Activated naive CD4-positive, alpha-beta T cell treated with anti-CD3 and anti-CD28 coated beads for 36 hours (primary cell): ENCODE measurements around the gene CDC42EP5. TPM values are rescaled to one million over a fixed set of nuclear protein-coding genes. Genes with fewer than 3 reads are reported as not detected.
"Not testable (repeated sequence)": the region's sequence is repeated elsewhere in the genome, so short reads cannot be mapped to it uniquely, and the experiment has no call there.

Source experiments
- CTCF ChIA-PET: fragments of 350-600 bp; sonication (Branson Sonifier 250); formaldehyde crosslinking; loops from one replicate; lab custom pipeline; 2021; ENCODE audit warnings: antibody characterized with exemption; lab: Charles Lee
- DNase-seq: peaks from one replicate; pipeline ENCODE4 v3.0.0-alpha.2; 2020
- H3K27ac Mint-ChIP-seq: one replicate; pipeline ENCODE4 v1.8.0; 2021; ENCODE audit warnings: mild to moderate bottlenecking, mixed read lengths
- H3K27me3 Mint-ChIP-seq: one replicate; pipeline ENCODE4 v1.8.0; 2021; ENCODE audit warnings: low read depth, mixed read lengths
- H3K36me3 Mint-ChIP-seq: one replicate; pipeline ENCODE4 v1.8.0; 2021; ENCODE audit warnings: low read depth, mixed read lengths
- H3K4me1 Mint-ChIP-seq: one replicate; pipeline ENCODE4 v1.8.0; 2021; ENCODE audit warnings: low read depth, mixed read lengths
- H3K4me3 Mint-ChIP-seq: one replicate; pipeline ENCODE4 v1.8.0; 2021; ENCODE audit warnings: mild to moderate bottlenecking, moderate library complexity, mixed read lengths
- H3K9me3 Mint-ChIP-seq: one replicate; pipeline ENCODE4 v1.8.0; 2021; ENCODE audit warnings: mixed read lengths
- intact Hi-C: fragments of 100-400 bp; cut with micrococcal nuclease; formaldehyde crosslinking; loops from one replicate; pipeline ENCODE4 v1.15.1; 2023
- total RNA-seq, 2 experiments: library from RNA; stranded (reverse); gene quantifications; one replicate each; pipeline ENCODE4 v1.2.3, GENCODE V29; 2021

The CDC42EP5 gene
- total RNA-seq, 2 experiments from 2014 or later = not detected

DNA sequence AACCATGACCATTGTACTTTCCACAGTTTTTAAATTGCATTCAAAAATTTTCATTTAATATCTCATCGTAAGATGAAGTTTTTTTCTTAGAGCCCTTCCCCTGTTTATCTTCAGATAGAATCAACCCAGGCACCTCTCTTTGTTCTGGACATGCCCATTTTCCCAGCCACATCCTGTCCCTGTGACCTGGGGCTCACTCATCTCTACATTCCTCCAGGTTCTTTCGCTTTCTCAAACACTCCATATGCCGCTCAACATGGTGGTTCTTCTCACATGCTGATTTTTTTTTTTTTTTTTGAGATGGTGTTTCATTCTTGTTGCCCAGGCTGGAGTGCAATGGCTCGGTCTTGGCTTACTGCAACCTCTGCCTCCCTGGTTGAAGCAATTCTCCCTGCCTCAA lies 32.4 kb upstream of the CDC42EP5 start:
- H3K4me1 Mint-ChIP-seq = peaks cover 24% of the 10 kb centered on the region
- H3K36me3 Mint-ChIP-seq, H3K4me3 Mint-ChIP-seq, H3K27ac Mint-ChIP-seq, H3K9me3 Mint-ChIP-seq, H3K27me3 Mint-ChIP-seq, DNase-seq, CTCF ChIA-PET, intact Hi-C loops: not testable (repeated sequence)

DNA sequence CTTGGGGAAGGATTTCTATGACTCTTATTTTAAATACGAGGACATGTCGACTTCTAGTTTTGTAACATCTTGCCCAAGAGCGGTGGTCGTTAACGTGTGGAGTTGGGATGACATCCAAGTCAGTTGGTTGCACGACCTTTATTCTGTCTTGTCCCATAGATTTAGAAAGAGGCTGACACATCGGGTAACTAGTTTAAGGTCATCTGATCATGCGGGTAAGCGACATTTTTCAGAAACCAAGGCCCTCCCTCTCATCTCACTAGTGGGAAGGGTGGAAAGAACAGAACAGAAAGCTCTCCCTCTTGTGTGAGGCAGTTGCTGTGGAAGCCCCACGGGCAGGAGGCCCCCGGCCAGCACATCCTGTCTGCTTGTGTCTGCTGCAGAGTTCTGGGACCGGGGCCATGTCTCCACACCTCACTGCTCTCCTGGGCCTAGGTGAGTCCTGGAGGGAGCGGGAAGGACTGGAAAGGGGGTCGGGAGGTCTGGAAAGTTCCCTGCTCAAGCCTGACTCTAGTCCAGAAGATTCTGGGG lies 29.5 kb upstream of the CDC42EP5 start, which contains the start of gene LAIR2:
Gene LAIR2 (plus strand): TSS at position 314 of the 531 bp plus-strand sequence. CDS start 88 bp downstream, at position 402.
- intact Hi-C loops = no loop called here

GRCh38 chr19:54498451-54498772 lies 25.3 kb upstream of the CDC42EP5 start:
- CTCF ChIA-PET, H3K36me3 Mint-ChIP-seq, H3K27ac Mint-ChIP-seq, DNase-seq, H3K4me3 Mint-ChIP-seq, H3K9me3 Mint-ChIP-seq, intact Hi-C loops: not testable (repeated sequence)
- Mint-ChIP-seq H3K27me3 (peaks cover 15% of the 10 kb centered on the region), H3K4me1 (peaks cover 22% of the 10 kb centered on the region)

More for the DNA sequence above, 29.5 kb upstream of the CDC42EP5 start, which contains the start of gene LAIR2:
- Mint-ChIP-seq H3K36me3 (no peaks in the 10 kb centered on the region), H3K27me3 (peaks cover 8% of the 10 kb centered on the region), H3K4me1 (peaks cover 29% of the 10 kb centered on the region), H3K27ac (no peak within 1 kb of the TSS), H3K9me3 (no peaks in the 10 kb centered on the region), H3K4me3 (peak within 1 kb of the TSS; percentile 12)
- DNase-seq = peak; percentile 46
- CTCF ChIA-PET = no interaction called here

GRCh38 chr19:54497747-54498450 lies 24.8 kb upstream of the CDC42EP5 start:
- intact Hi-C loops, H3K9me3 Mint-ChIP-seq, H3K27ac Mint-ChIP-seq, CTCF ChIA-PET, H3K36me3 Mint-ChIP-seq, H3K4me3 Mint-ChIP-seq: not testable (repeated sequence)
- peak; percentile 59 for DNase-seq
- Mint-ChIP-seq H3K4me1 (peaks cover 22% of the 10 kb centered on the region), H3K27me3 (peaks cover 19% of the 10 kb centered on the region)

GRCh38 chr19:54495284-54495683 lies 22.2 kb upstream of the CDC42EP5 start:
- CTCF ChIA-PET = interaction anchor here (0.6 to 1.5 kb wide), 2 partner anchors 14 to 158 kb away, joined by 3 to 4 read pairs; no protein-coding TSS in a partner anchor
- Mint-ChIP-seq H3K4me1 (peaks cover 15% of the 10 kb centered on the region), H3K27me3 (peaks cover 19% of the 10 kb centered on the region)
- DNase-seq, H3K9me3 Mint-ChIP-seq, H3K36me3 Mint-ChIP-seq, H3K27ac Mint-ChIP-seq, intact Hi-C loops, H3K4me3 Mint-ChIP-seq: not testable (repeated sequence)

GRCh38 chr19:54493967-54494585 lies 21.0 kb upstream of the CDC42EP5 start:
- peaks cover 17% of the 10 kb centered on the region for H3K27me3 Mint-ChIP-seq
- H3K4me3 Mint-ChIP-seq = no peak overlapping the region
- intact Hi-C loops = no loop called here
- no peak for DNase-seq
- CTCF ChIA-PET = interaction anchor here (1.1 kb wide), 1 partner anchor 16 kb away, joined by 7 read pairs; no protein-coding TSS in a partner anchor
- H3K36me3 Mint-ChIP-seq = no peaks in the 10 kb centered on the region
- H3K9me3 Mint-ChIP-seq = no peaks in the 10 kb centered on the region
- H3K4me1 Mint-ChIP-seq = peaks cover 11% of the 10 kb centered on the region
- no peak overlapping the region for H3K27ac Mint-ChIP-seq

- H3K36me3 Mint-ChIP-seq, H3K27ac Mint-ChIP-seq, H3K4me1 Mint-ChIP-seq, DNase-seq, H3K9me3 Mint-ChIP-seq, intact Hi-C loops, H3K4me3 Mint-ChIP-seq: not testable (repeated sequence)
- CTCF ChIA-PET = interaction anchor here (1.1 kb wide), 1 partner anchor 15 kb away, joined by 7 read pairs; no protein-coding TSS in a partner anchor
- H3K27me3 Mint-ChIP-seq = peaks cover 16% of the 10 kb centered on the region
These were observed 20.0 kb upstream of the CDC42EP5 start for GRCh38 chr19:54493056-54493455.

GRCh38 chr19:54492568-54492967 lies 19.5 kb upstream of the CDC42EP5 start:
- no peaks in the 10 kb centered on the region for H3K9me3 Mint-ChIP-seq
- peaks cover 3% of the 10 kb centered on the region for H3K4me1 Mint-ChIP-seq
- CTCF ChIA-PET = no interaction called here
- H3K27me3 Mint-ChIP-seq = peaks cover 16% of the 10 kb centered on the region
- intact Hi-C loops = no loop called here
- H3K4me3 Mint-ChIP-seq = no peak overlapping the region
- H3K36me3 Mint-ChIP-seq = no peaks in the 10 kb centered on the region
- H3K27ac Mint-ChIP-seq = peak overlapping the region; percentile 24
- DNase-seq = no peak

DNA sequence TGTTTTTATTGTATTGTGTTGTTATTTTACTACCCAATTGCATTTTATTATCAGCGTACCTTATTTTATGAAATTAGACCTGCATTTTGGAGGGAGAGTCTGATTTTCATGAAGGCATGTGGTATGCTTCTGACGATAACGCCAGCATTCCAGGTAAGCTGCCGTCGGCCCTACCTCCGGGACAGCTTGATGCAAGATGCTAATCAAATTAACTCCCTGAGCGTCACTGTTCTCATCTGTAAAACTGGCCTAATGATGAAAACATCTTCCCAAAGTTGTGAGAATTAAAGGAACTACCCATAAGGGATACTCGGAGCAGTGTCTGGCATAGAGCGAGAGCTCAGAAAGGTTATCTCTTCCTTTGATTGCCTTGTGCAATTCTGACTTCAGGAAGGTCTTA lies 16.7 kb upstream of the CDC42EP5 start:
- Mint-ChIP-seq H3K9me3 (no peaks in the 10 kb centered on the region), H3K36me3 (no peaks in the 10 kb centered on the region), H3K4me3 (no peak overlapping the region), H3K27ac (no peak overlapping the region), H3K27me3 (peaks cover 7% of the 10 kb centered on the region), H3K4me1 (no peaks in the 10 kb centered on the region)
- no peak for DNase-seq
- intact Hi-C loops = no loop called here
- CTCF ChIA-PET = no interaction called here

- no peaks in the 10 kb centered on the region for H3K36me3 Mint-ChIP-seq
- H3K27me3 Mint-ChIP-seq = peaks cover 7% of the 10 kb centered on the region
- no peak for DNase-seq
- intact Hi-C loops = no loop called here
- no peak overlapping the region for H3K4me3 Mint-ChIP-seq
- H3K9me3 Mint-ChIP-seq = no peaks in the 10 kb centered on the region
- H3K27ac Mint-ChIP-seq = no peak overlapping the region
- no peaks in the 10 kb centered on the region for H3K4me1 Mint-ChIP-seq
- CTCF ChIA-PET = no interaction called here
These were observed 16.2 kb upstream of the CDC42EP5 start for GRCh38 chr19:54489341-54489740.

- Mint-ChIP-seq H3K4me1 (peaks cover 3% of the 10 kb centered on the region), H3K4me3 (no peak overlapping the region), H3K27me3 (peaks cover 5% of the 10 kb centered on the region), H3K9me3 (no peaks in the 10 kb centered on the region), H3K36me3 (no peaks in the 10 kb centered on the region), H3K27ac (no peak overlapping the region)
- DNase-seq = no peak
- CTCF ChIA-PET = interaction anchor here (1.1 kb wide), 1 partner anchor 71 kb away, joined by 3 read pairs; no protein-coding TSS in a partner anchor
- intact Hi-C loops = no loop called here
These were observed 12.8 kb upstream of the CDC42EP5 start for GRCh38 chr19:54485851-54486250.

DNA sequence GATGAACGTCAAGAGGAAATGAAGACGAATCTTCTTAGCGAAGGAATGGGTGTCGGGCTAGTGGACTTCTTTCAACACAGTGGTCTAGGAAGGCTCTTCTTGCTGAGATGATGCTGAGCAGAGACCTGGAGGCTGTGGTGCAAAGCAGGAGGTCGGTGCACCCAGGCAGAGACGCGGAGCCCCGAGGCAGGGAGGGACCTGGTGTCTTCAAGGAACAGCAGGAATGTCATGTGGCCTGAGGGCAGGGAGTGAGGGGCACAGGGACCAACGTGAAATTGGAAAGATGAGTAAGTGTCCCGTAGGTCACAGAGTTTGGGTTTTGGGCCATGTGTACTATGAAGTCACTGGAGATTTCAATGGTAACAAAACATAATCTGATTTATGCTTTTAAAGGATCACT lies 11.4 kb upstream of the CDC42EP5 start:
- no peak overlapping the region for H3K4me3 Mint-ChIP-seq
- no peaks in the 10 kb centered on the region for H3K9me3 Mint-ChIP-seq
- H3K27me3 Mint-ChIP-seq = peaks cover 7% of the 10 kb centered on the region
- DNase-seq = no peak
- H3K4me1 Mint-ChIP-seq = peaks cover 3% of the 10 kb centered on the region
- no peaks in the 10 kb centered on the region for H3K36me3 Mint-ChIP-seq
- intact Hi-C loops = loop anchor here (5.0 kb wide), 2 partner anchors 38 to 168 kb away; no protein-coding TSS in a partner anchor
- no peak overlapping the region for H3K27ac Mint-ChIP-seq
- CTCF ChIA-PET = no interaction called here
